ENCODE data around the gene CAMK4.
"Not testable (repeated sequence)": the region's sequence is repeated elsewhere in the genome, so short reads cannot be mapped to it uniquely, and the experiment has no call there.

The CAMK4 gene

DNA sequence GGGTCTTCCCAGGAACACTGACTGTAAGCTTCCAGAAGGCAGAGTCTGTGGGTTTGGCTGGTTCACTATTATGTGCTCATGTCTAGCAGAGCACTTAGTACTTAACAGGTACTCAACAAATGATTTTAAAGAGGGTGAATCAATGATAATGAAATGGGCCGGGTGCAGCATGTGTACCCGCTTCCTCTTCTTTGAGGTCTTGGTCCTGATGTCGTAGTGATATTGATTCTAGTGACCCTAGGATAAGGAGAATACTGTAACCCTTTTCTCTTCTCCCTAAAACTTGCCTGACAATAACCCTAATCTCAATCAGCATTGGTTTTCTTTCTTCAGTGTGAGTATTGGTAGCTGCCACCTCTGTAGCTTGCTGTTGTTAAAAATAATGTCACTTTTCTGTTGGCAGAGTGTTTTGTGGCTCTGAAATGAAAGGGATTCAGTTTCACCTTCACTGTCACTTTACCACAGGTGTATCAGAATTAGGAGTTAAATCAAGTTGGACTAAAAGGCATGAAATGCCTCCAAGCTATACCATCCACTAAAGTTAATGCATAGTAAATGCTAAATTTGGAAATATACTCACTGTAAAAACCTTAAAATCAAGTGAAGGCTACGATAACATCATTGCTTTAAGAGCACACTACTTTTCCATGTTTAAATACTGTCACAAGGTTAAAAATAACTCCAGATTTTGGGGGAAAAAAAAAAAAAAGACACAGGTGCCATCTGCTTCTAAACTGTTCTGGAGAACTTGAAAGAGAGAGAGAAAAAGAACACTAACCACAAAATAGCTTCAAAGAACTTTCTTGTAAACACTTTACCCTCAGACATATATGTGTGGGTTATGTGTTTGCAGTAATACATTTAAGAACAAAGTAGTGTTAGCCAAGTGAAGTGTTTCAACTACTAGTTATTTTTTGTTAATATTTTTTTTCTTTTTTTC is 6.0 kb downstream of the CAMK4 start:
- DNase-seq = no peak

- no peak for DNase-seq
Observed at GRCh38 chr5:111231119-111231518, 6.9 kb downstream of the CAMK4 start.

- no peak for DNase-seq
Observed at GRCh38 chr5:111232311-111233051, 8.3 kb downstream of the CAMK4 start.

GRCh38 chr5:111233052-111233374 is 8.8 kb downstream of the CAMK4 start:
- no peak for DNase-seq

GRCh38 chr5:111234125-111234524 is 9.9 kb downstream of the CAMK4 start:
- DNase-seq = no peak

DNA sequence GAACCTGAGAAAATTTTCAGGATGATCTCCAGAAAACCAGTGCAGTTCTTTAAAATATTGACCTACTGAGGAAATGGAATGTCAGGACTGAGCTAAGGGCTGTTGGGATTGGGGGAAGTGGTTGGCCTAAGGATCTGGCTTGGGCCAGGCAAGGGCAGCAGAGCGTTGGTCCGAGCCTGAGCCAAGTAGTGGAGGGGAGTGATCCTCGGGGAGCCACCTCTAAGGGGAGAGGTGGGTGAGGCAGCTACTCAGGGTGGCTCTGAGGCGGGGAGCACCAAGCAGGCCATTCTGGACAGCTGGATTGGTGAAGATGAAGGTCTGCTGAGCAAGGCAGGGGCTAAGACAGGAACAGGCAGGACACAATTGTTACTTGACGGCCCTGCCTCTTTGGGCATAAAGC is 11.5 kb downstream of the CAMK4 start:
- no peak for DNase-seq

- no peak for DNase-seq
Observed at GRCh38 chr5:111236348-111236747, 12.2 kb downstream of the CAMK4 start.

DNA sequence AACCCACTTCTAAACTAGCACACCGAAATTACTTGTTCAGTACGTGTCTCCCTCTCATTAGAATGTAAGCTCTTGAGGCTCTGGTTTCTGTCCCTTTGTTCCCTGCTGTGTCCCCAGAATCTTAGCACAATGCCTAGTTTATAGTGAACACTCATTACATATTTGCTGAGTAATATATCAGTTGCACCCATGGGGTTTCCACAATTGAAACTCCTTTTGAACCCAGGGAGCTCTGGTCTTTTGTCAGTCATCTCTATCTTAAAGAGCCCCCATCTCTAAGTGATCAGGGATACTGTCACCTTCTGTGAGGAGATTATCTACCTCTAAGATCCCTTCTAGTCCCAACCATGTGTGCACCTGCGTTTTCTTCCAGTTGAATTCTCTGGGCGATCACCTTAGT is 12.8 kb downstream of the CAMK4 start:
- no peak for DNase-seq

GRCh38 chr5:111237470-111237869 is 13.3 kb downstream of the CAMK4 start:
- no peak for DNase-seq

- DNase-seq = no peak
Observed at GRCh38 chr5:111238431-111239225, 14.4 kb downstream of the CAMK4 start.

- DNase-seq = no peak
Observed at GRCh38 chr5:111241696-111242095, 17.5 kb downstream of the CAMK4 start.

DNA sequence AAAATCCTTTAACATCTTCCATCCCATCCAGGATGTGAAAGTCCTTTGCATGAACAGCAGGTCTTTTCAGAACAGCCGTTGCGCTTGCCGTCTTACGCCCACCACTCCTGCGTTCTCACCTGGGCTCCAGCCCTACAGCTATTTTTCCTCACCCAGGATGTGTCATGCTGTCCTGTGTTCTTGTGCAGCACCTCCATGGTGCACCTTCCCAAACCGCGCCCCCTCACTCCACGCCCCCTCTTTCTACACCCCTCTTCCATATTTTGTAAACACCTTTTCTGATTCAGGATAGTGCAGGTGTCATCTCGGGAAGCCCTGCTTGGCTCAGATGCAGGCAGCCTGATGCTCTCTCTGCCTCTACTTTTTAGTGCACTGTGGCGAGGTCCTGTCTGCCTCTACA is 18.4 kb downstream of the CAMK4 start:
- no peak for DNase-seq

DNA sequence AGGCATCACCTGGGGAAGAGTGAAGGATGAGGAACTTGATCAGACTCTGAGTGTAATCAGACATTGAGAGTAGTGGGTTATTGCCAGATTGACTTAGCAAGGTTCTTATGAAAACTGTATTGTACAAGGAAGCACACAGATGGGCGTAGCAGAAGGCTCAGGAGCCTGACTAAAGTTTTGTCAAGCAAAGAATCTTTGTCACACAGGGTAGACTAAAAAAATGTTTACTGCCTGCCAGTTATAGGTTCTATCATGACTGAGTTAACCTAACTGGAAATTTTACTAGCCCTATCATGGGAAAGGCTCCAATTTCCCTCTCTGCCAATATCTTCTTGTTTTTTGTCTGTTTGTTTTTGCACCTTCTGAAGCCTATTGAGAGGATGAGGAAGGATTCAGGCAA is 19.1 kb downstream of the CAMK4 start:
- no peak for DNase-seq

GRCh38 chr5:111245654-111246053 is 21.5 kb downstream of the CAMK4 start:
- DNase-seq = no peak

GRCh38 chr5:111246459-111246858 is 22.3 kb downstream of the CAMK4 start:
- DNase-seq = no peak

- no peak for DNase-seq
Observed at GRCh38 chr5:111248571-111248970, 24.4 kb downstream of the CAMK4 start.

GRCh38 chr5:111251921-111252320 is 27.7 kb downstream of the CAMK4 start:
- DNase-seq = no peak

DNA sequence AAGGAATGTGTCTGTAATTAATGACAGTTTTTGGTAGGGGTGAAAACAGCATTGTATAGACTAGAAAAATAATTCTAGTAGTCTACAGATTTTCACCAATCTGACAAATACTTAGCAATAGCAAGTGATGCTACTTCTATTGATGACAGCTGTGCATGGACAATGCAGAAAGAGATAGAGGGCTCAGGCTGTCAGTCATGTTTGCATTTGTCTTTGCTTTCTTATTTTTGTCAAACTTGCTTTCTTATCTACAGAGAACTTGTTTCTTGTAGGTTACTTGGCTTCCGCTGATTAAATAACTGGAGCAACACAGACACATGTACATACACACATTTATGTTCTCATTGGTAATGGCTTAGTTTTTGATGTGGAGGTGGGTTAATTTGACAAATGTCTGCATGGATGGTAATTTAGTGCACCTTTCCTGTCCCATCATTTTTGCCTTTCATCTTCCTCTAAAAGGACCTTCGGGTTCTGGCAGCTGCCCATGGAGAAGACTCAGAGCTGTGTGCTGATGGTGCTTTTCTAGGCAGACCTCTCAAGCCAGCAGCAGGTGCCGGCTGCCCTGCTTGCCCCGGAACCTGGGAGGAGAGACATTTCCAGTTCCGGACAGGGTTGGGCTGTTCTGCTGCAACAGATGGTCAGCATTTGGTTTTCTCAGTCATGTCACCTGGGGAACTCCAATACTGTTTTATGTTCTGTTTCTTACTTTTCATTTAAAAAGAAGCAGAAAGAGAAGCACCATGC is 28.8 kb downstream of the CAMK4 start:
- no peak for DNase-seq

- no peak for DNase-seq
Observed at GRCh38 chr5:111254613-111255012, 30.4 kb downstream of the CAMK4 start.

DNA sequence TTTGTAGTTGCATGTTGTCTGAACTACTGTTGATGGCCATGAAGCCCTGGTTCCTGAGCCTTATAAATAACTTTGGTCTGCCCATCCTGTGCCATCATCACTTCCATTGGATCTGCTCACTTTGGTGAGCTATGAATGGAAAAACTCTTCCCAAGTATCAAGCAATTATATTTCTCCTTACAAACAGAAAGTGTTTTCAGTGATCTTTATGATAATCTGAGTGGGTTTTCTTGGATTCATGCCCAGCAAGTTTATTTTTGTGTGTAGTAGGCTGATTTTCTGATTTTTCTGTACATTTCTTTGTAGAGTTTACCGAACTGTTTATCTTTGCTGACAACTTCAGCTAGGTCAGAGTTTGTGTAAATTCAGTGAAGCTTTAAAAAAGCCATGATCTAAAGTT is 31.0 kb downstream of the CAMK4 start:
- DNase-seq = no peak

- DNase-seq = no peak
Observed at GRCh38 chr5:111256128-111256527, 31.9 kb downstream of the CAMK4 start.

DNA sequence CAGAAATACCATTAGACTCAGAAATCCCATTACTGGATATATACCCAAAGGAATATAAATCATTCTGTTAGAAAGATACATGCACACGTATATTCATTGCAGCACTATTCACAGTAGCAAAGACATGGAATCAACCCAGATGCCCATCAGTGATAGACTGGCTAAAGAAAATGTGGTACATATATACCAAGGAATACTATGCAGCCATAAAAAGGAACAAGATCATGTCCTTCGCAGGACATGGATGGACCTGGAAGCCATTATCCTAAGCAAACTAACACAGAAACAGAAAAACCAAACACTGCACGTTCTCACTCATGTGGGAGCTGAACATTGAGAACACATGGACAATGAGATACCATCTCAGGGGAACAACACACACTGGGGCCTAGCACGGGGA is 33.4 kb downstream of the CAMK4 start:
- not testable (repeated sequence) for DNase-seq

DNA sequence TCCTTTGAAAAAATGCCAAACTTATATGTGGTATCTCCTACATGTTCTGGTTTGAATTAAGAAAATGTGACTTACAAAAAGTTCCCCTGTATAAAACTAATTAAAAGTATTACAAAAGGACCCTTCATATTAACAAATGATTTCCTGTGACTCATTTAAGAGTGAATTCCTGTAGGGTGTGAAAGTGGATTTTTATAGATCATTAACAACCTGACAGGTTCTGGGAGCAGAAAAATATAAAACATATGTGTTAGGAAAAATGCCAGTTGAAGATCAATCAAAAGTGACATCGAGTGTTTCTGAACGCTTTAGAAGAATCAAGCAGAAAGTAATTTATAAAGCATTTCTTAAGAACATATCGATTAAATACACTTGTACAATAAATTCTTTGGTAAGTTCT is 35.5 kb downstream of the CAMK4 start:
- DNase-seq = no peak
